H54 (cell line): ENCODE measurements around the gene RAB17.
"Not testable (repeated sequence)": the region's sequence is repeated elsewhere in the genome, so short reads cannot be mapped to it uniquely, and the experiment has no call there.

Source experiments
- DNase-seq: peaks from one replicate; pipeline ENCODE4 v3.0.0; 2011; ENCODE audit warnings: low spot score, mixed read lengths; ENCODE audit not compliant: insufficient read length
- FAIRE-seq: peaks from 3 replicates; lab custom pipeline; 2011; peaks lifted over from hg19 to GRCh38; lab: Jason Lieb, UNC
- POLR2A ChIP-seq: IDR thresholded peaks from 2 replicates; pipeline ENCODE4 v1.6.1; 2011; ENCODE audit warnings: low read depth, mild to moderate bottlenecking, low read length

Gene RAB17

GRCh38 chr2:237599465-237600110 is 9.1 kb upstream of the RAB17 start:
- no peak for TF ChIP-seq POLR2A
- FAIRE-seq (no peak), DNase-seq (no peak)

DNA sequence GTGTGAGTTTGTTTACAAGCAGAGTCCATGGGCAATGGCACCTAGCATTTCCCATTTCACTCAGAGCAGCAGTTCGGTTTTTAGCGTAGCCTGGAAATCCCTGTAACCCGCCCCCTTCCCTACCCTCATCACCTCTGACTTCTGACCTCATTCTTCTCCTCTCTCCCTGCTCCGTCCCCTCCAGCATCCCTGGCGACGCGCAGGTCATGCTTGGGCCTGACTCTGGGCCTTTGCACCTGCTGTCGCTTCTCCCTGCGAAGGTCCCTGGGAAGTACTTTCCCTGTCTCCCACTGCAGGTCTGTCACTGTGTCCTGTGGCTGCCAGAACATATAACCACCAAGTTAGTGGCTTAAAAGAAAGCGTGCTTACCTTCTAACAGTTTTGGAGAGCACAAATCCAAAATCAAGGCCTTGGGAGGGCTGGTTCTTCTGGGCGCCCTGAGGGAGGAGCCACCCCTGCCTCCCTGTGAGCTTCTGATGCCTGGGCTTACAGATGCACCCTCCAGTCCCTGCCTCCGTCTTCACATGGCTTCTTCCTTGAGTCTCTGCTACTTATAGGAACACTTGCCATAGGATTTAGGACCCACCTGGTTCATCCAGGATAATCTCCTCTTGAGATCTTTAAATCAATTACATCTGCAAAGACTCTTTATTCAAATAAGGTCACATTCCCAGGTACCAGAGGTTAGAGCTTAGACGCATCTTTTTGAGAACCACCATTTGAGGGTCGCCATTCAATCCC is 8.1 kb upstream of the RAB17 start:
- no peak for FAIRE-seq
- DNase-seq, result no peak
- no peak for TF ChIP-seq POLR2A

- no peak for FAIRE-seq
- DNase-seq, result no peak
- no peak for TF ChIP-seq POLR2A
Observed at GRCh38 chr2:237597196-237598145, 6.9 kb upstream of the RAB17 start.

DNA sequence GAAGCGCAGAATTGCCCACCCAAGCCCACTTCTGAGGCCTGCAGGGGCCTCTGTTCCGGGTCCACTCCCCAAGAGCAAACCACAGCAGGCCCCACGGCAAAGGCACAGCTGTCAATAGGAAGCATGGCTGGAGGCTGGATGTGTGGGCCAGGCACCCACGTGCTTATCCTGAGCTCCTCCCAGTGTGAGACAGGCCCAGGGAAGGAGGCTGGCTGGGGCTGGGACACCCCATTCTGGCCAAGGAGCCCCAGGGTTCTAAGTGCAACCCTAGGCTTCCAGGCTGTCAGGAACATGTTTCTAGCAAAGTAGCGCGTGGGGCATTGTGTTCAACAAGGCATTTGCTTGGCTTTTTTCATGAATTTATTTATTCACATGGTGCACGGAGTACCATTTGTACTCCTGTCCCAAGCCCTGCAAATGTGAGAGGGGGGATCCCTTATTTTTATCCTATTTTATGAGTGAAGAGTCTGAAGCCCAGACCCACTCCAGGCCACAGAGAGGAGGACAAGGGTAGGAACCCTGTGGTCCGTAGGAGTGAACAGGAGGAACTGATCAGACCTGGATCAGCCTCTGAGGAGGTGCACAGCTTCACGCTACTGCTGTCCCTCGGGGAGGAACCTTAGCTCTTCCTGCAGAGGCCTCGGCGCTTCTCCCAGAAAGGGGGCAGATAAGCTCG is 6.1 kb upstream of the RAB17 start:
- FAIRE-seq (no peak), DNase-seq (no peak)
- TF ChIP-seq POLR2A, result no peak

DNA sequence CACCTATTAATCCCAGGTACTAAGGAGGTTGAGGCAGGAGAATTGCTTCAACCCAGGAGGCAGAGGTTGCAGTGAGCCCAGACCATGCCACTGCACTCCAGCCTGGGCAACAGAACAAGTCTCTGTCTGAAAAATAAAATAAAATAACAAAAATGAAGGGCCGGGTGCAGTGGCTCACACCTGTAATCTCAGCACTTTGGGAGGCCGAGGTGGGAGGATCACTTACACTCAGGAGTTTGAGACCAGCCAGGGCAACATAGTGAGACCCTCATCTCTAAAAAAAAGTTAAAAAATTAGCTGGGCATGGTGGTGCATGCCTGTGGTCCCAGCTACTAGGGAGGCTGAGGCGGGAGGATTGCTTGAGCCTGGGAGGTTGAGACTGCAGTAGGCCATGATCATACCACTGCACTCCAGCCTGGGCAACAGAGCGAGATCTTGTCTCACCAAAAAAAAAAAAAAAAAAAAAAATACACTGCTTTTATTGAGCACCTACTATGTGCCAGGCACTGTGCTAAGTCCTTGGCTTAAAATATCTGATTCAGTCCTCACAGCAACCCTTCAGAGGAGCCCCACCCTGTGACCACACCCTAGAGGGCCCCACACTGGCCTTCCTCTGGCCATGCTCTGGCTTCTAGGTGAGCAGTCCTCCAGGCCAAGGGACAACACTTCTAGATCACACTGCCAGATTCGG is 5.4 kb upstream of the RAB17 start:
- FAIRE-seq, DNase-seq: not testable (repeated sequence)

DNA sequence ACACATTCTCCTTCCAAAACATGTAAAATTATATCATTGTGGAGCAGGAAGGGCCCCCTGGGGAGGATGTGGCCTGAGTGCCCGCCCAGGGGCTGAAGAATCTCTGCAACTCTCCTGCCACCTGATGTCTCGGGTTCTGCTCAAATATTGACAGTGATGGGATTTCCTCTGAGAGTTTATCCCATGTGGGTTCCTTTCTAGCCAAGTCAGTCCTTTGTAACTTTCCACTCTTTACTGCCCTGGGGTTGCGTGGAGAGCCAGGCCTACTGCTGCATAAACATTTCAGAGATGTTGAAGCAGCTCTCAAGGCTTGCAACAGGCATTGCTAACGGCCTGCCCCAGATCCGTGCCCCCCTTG is 4.0 kb upstream of the RAB17 start:
- FAIRE-seq (no peak), DNase-seq (no peak)
- no peak for TF ChIP-seq POLR2A

DNA sequence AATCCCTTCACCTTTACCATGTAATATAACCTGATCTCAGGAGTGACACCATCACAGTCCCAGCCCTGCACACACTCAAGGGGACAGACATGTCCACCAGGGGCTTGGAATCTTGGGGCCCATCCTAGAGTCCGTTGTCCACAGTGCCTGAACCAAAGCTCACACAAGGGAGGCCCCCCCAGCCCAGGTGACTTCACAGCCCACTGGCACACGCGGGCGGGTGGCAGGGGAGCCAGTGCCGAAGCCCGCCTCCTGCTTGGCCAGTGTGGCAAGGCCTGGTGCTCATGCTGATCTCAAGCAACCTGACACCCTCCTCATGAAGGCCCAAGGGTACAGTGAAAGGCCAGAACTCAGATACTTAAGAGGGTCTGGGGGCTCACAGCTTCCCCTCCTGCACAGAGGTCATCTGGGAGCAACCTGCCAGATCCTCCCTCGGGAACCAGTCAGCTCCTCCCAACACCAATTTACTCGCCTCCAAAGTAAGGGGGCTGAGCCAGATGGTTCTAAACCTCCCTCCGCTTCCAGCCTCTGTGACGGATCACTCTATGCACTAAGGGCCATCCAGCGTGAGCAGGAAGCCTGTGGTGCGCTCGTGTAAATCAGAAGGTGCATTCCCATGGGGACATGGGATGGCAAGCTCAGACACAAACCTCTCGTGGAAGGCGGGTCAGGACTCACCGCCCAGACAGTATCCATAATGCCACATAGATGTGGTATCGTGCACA is 3.2 kb upstream of the RAB17 start:
- DNase-seq, result no peak
- FAIRE-seq, result no peak
- no peak for TF ChIP-seq POLR2A

- no peak for FAIRE-seq
- TF ChIP-seq POLR2A, result no peak
- DNase-seq, result no peak
Observed at GRCh38 chr2:237593036-237593435, 2.5 kb upstream of the RAB17 start.

DNA sequence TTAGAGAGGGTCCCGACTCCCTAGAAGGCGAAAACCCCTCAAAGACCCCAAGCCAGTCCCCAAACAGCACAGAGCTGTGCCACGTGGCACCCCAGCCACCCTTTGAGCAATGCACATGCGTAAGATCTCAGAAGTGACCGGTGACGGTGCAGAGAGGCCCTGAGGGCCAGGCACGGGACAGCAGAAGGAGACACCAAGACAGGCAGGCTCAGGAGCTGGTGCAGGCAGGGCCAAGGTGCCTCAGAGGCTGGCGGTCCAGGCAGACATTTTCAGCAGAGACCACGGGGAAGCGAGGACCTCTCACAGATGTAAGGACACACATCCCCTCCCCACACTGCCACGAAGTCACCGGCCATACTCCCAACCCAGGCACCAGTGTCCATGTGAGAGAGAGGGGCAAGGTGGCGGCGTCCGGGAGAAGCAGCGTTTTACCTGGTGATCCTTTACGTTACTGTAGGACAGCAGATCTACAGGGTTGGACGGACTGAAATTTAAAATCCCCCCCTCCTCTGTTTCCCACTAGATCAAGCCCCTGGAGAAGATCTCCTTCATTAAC is 2.0 kb upstream of the RAB17 start:
- no peak for TF ChIP-seq POLR2A
- FAIRE-seq (no peak), DNase-seq (no peak)

DNA sequence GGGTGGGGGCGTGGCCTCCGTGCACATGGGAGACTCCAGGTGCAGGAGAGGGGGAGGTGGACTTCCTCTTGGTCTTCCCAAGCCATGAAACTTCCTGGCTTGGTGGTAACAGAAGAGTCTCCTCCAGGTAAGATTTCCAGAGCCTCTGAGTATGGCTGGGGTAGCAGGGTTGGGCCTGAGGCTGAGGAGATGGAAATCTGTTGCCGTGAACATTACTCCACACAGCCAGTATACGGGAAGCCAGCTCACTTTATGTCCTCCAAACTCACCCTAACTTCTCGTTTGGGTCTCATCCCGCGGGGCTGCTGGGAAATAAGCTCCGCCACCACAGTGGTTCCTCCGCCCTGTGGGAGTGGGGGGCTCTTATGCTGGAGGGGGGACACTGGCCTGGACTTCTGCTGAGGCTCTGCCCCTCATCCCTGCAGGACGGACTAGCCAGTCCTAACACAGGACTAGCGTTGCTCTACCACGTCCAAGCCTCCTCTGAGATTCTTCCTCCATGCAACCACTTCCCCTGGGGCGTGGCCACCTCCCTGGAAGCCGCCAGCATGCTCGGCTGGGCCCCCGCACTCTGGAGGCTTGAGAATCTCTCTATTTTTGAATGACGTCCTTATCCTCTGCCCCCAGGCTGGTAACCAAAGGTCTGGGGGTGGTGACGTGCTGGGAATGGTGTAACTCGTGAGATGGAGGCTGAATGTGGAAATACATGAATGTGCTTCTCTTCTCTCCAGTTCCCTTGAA is 777 bp upstream of the RAB17 start:
- no peak for FAIRE-seq
- no peak for TF ChIP-seq POLR2A
- no peak for DNase-seq

GRCh38 chr2:237588044-237588696 is 2.4 kb downstream of the RAB17 start:
- no peak for TF ChIP-seq POLR2A
- FAIRE-seq (no peak), DNase-seq (no peak)
